ENCODE data around the gene OR1S2. TPM values are rescaled to one million over a fixed set of nuclear protein-coding genes. Genes with fewer than 3 reads are reported as not detected.

The OR1S2 gene
- total RNA-seq, 1 donor from 2014 or later: not detected

DNA sequence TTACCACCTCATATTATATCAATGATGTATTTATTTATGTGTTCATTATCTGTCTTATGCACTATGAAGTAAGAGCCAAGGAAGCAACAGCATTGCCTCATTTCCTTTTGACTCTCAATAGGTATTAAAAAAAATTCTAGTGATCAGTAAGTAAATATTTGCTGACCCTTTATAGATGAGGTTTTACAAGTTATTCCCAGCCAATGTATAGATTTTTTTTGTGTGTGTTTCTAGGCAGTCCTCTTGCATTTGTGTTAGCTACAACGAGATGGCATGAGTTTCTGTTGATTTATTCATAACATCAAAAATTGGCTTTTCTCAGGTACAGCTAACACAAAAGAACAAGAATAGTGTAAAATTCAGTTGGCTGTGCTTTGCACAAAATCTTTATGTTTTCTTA lies 4.7 kb downstream of the OR1S2 start:
- H3K4me3 Mint-ChIP-seq (ENCODE audit: unreplicated experiment): no peak overlapping the region
- TF ChIP-seq, protein P1, sequence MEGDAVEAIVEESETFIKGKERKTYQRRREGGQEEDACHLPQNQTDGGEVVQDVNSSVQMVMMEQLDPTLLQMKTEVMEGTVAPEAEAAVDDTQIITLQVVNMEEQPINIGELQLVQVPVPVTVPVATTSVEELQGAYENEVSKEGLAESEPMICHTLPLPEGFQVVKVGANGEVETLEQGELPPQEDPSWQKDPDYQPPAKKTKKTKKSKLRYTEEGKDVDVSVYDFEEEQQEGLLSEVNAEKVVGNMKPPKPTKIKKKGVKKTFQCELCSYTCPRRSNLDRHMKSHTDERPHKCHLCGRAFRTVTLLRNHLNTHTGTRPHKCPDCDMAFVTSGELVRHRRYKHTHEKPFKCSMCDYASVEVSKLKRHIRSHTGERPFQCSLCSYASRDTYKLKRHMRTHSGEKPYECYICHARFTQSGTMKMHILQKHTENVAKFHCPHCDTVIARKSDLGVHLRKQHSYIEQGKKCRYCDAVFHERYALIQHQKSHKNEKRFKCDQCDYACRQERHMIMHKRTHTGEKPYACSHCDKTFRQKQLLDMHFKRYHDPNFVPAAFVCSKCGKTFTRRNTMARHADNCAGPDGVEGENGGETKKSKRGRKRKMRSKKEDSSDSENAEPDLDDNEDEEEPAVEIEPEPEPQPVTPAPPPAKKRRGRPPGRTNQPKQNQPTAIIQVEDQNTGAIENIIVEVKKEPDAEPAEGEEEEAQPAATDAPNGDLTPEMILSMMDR (IDR thresholded peaks at IDR 0.05; ENCODE audit: partially characterized antibody, unreplicated experiment): no peak
- H3K4me1 Mint-ChIP-seq (ENCODE audit: low read depth, unreplicated experiment): no peaks in the 10 kb centered on the region
- H3K36me3 Mint-ChIP-seq (ENCODE audit: unreplicated experiment): no peaks in the 10 kb centered on the region
- H3K9me3 Mint-ChIP-seq (ENCODE audit: unreplicated experiment): no peaks in the 10 kb centered on the region
- no peaks in the 10 kb centered on the region for H3K27me3 Mint-ChIP-seq (ENCODE audit: unreplicated experiment)
- DNase-seq: no peak
- no peak overlapping the region for H3K27ac Mint-ChIP-seq (ENCODE audit: unreplicated experiment)

DNA sequence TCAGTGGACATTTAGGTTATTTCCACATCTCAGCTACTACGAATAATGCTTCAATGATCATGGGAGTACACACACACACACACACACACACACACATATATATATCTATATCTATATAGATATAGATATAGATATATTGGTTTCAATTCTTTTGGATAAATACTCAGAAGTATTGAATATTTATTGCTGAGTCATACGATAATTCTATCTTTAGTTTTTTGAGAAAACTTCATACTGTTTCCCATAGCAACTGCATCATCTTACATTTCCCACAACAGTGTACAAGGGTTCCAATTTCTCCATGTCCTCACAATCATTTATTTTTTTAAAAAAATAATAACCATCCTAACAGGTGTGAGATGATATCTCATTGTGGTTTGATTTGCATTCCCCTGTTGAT lies 8.0 kb downstream of the OR1S2 start:
- Mint-ChIP-seq H3K4me3 (ENCODE audit: unreplicated experiment) (no peak overlapping the region), H3K9me3 (ENCODE audit: unreplicated experiment) (peaks cover 2% of the 10 kb centered on the region), H3K27me3 (ENCODE audit: unreplicated experiment) (no peaks in the 10 kb centered on the region), H3K4me1 (ENCODE audit: low read depth, unreplicated experiment) (no peaks in the 10 kb centered on the region), H3K36me3 (ENCODE audit: unreplicated experiment) (no peaks in the 10 kb centered on the region), H3K27ac (ENCODE audit: unreplicated experiment) (no peak overlapping the region)
- no peak for DNase-seq
- TF ChIP-seq, protein P1 (IDR thresholded peaks at IDR 0.05; ENCODE audit: partially characterized antibody, unreplicated experiment): no peak

DNA sequence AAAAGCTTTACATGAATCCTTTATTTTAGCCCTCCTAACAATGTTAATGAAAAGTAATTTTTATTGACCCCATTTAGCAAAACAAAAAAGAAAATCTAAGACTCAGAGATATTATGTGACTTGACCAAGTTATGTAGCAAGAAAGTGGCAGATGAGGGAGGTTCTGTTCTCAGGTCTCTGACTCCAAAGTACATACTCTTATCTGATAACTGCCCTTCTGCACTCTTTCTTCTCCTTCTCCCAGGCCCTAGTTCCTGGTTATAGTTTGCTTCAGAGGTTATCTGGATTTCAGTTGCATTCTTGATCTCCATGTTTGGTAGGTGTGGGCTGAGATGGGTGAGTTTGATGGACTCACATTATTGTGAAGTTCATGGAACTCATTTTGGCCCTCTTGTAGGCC lies 10.6 kb downstream of the OR1S2 start:
- TF ChIP-seq, protein P1 (IDR thresholded peaks at IDR 0.05; ENCODE audit: partially characterized antibody, unreplicated experiment): no peak
- Mint-ChIP-seq H3K9me3 (ENCODE audit: unreplicated experiment) (peaks cover 2% of the 10 kb centered on the region), H3K4me3 (ENCODE audit: unreplicated experiment) (no peak overlapping the region), H3K36me3 (ENCODE audit: unreplicated experiment) (no peaks in the 10 kb centered on the region), H3K27ac (ENCODE audit: unreplicated experiment) (no peak overlapping the region), H3K27me3 (ENCODE audit: unreplicated experiment) (no peaks in the 10 kb centered on the region), H3K4me1 (ENCODE audit: low read depth, unreplicated experiment) (no peaks in the 10 kb centered on the region)
- DNase-seq: no peak

DNA sequence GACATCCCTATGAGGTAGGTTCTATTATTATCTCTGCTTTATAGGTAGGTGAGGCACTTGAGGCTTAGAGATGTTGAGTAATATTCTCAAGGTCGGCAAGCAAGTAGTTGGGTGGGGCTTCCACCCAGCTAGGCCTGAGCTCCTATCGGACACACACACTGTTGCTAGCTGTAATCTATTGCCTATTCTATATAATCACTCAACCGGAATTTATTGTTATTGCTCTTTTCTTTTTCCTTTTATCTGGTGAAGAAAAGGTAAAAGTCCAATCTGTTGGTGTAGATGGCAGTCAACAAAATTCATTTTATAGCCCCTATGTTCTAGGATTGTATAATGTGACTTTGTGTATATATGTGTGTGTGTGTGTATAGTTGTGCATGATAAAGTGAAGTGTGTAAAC lies 11.7 kb downstream of the OR1S2 start:
- Mint-ChIP-seq H3K36me3 (ENCODE audit: unreplicated experiment) (no peaks in the 10 kb centered on the region), H3K27ac (ENCODE audit: unreplicated experiment) (no peak overlapping the region), H3K9me3 (ENCODE audit: unreplicated experiment) (peaks cover 2% of the 10 kb centered on the region), H3K4me1 (ENCODE audit: low read depth, unreplicated experiment) (no peaks in the 10 kb centered on the region), H3K4me3 (ENCODE audit: unreplicated experiment) (no peak overlapping the region), H3K27me3 (ENCODE audit: unreplicated experiment) (no peaks in the 10 kb centered on the region)
- TF ChIP-seq, protein P1 (IDR thresholded peaks at IDR 0.05; ENCODE audit: partially characterized antibody, unreplicated experiment): no peak
- no peak for DNase-seq

DNA sequence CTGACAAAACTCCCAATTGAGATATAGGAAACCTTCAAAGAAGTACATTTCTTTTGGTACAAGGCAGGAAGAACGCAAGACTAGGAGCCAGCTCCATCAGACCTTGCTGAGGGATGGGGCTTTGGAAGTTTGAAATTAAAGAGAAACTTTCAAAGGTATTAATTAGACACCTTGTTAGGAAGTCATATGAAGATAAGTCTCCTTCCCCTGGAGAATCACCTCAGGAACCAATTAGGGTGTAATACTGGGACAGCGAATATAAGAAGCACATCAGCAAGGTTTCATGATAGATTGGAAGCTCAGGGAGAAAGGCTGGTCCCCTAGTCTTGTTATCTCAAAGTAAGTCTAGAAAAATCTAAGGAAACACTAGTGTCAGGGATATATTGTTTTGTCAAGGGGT lies 15.2 kb downstream of the OR1S2 start, which contains the start of gene OR9Q2:
OR9Q2 (plus strand) TSS at position 301 of the 400 bp plus-strand sequence. CDS start 1,421 bp downstream, outside the sequence.
- H3K36me3 Mint-ChIP-seq (ENCODE audit: unreplicated experiment): no peaks in the 10 kb centered on the region
- no peak within 1 kb of the TSS for H3K27ac Mint-ChIP-seq (ENCODE audit: unreplicated experiment)
- peaks cover 2% of the 10 kb centered on the region for H3K9me3 Mint-ChIP-seq (ENCODE audit: unreplicated experiment)
- H3K4me1 Mint-ChIP-seq (ENCODE audit: low read depth, unreplicated experiment): no peaks in the 10 kb centered on the region
- TF ChIP-seq, protein P1 (IDR thresholded peaks at IDR 0.05; ENCODE audit: partially characterized antibody, unreplicated experiment): no peak
- no peak within 1 kb of the TSS for H3K4me3 Mint-ChIP-seq (ENCODE audit: unreplicated experiment)
- H3K27me3 Mint-ChIP-seq (ENCODE audit: unreplicated experiment): no peaks in the 10 kb centered on the region
- DNase-seq: no peak

Measured in glutamatergic neuron (in vitro differentiated cells).